H1 (cell line): ENCODE data around the gene HNRNPK. TPM values are rescaled to one million over a fixed set of nuclear protein-coding genes. Genes with fewer than 3 reads are reported as not detected.

ENCODE experiments used
- BACH1 ChIP-seq: IDR thresholded peaks from 2 replicates; pipeline ENCODE4 v1.6.1; 2012; ENCODE audit warnings: low read length, improper control_type of control experiment
- BRCA1 ChIP-seq: IDR thresholded peaks from 2 replicates; pipeline ENCODE4 v1.6.1; 2012; ENCODE audit warnings: low read depth, low read length, improper control_type of control experiment
- CHD2 ChIP-seq: IDR thresholded peaks from 2 replicates; pipeline ENCODE4 v1.6.1; 2012; ENCODE audit warnings: low read length, improper control_type of control experiment
- RAD21 ChIP-seq, 2 experiments: IDR thresholded peaks in 1 of 2; conservative IDR thresholded peaks in 1 of 2; 2 replicates each; pipeline ENCODE4 v1.6.1; 2011; ENCODE audit warnings: low read depth in 2 of 2, low read length in 2 of 2, improper control_type of control experiment in 1 of 2, inconsistent platforms in 1 of 2, mild to moderate bottlenecking in 1 of 2, moderate library complexity in 1 of 2
- RFX5 ChIP-seq: IDR thresholded peaks from 2 replicates; pipeline ENCODE4 v1.6.1; 2011; ENCODE audit warnings: low read depth, low read length, improper control_type of control experiment, borderline replicate concordance
- SUZ12 ChIP-seq: fragments of 200-600 bp; sonication (generic); IDR thresholded peaks from 2 replicates; pipeline ENCODE4 v1.6.1; 2012; ENCODE audit warnings: mild to moderate bottlenecking, inconsistent platforms, low read length, moderate library complexity, mixed read lengths
- microRNA-seq, 2 experiments: library from miRNA; unstranded; fragments of <30 nt; microRNA quantifications; one replicate each; pipeline versions ENCODE4 to v1.2.0, GENCODE V29; 2016 to 2020; ENCODE audit warnings: borderline microRNAs expressed in 2 of 2, borderline number of aligned reads in 2 of 2, borderline replicate concordance in 1 of 2
- polyA plus RNA-seq, 7 experiments: library from polyadenylated mRNA; depleted of rRNA in 3 of 7; stranded (reverse) in 5 of 7; unstranded in 2 of 7; fragments of >200 nt in 5 of 7; fragments of 200-250 nt in 2 of 7; gene quantifications; 1 replicate in 5 of 7; 2 replicates in 1 of 7; 4 replicates in 1 of 7; pipeline versions ENCODE4 v1.2.1 to v1.2.3, GENCODE V29; 2011 to 2013; ENCODE audit warnings: missing spikeins in 2 of 7, mixed read lengths in 2 of 7
- small RNA-seq: library from polyadenylated mRNA; stranded (forward); fragments of <200 nt; extraction: miRNeasy Mini kit (QIAGEN cat#:217004); gene quantifications from one replicate; pipeline ENCODE3, GENCODE V24; 2013; ENCODE audit not compliant: insufficient read depth
- total RNA-seq: library from RNA; stranded (reverse); fragmentation: NEBNext Ultra II Directional; extraction: Animal tissue kit (Norgen Biotek cat#: 25700); gene quantifications from 2 replicates; pipeline ENCODE4 v1.2.1, GENCODE V29; 2021
- TF ChIP-seq, protein P1 (sequence below), 3 experiments: IDR thresholded peaks; 1 replicate in 2 of 3; 2 replicates in 1 of 3; pipeline versions ENCODE4 v1.5.1 to v1.6.1; 2011; ENCODE audit warnings: low read length in 3 of 3, mild to moderate bottlenecking in 3 of 3, inconsistent platforms in 2 of 3, low read depth in 1 of 3, moderate library complexity in 1 of 3; ENCODE audit not compliant: insufficient read depth in 1 of 3; ENCODE audit errors: control extremely low read depth in 1 of 3
- TF ChIP-seq, protein P2 (sequence below): IDR thresholded peaks from 2 replicates; pipeline ENCODE4 v1.6.1; 2011; ENCODE audit warnings: low read length, improper control_type of control experiment

The HNRNPK gene
- total and polyA plus RNA-seq, 2 of the 8 experiments (the other 6 are each of a cell fraction or from before 2014, with no cell fraction given) = 414 to 887 TPM

DNA sequence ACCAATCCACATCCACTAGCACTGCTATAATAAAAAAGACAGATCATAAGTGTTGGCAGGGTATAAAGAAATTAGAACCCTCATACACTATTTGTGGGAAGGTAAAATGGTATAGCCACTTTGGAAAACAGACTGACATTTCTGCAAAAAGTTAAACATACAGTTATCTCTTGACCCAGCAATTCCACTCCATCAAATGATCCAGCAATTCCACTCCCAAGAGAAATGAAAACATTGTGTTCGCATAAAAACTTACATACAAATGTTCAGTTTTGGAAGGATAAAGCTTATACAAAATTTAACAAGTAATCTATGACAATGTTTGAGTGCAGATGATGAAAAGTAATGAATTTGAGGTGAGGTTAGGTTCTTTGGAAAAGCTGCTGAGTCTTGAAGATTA lies 60.9 kb downstream of the HNRNPK start (continued):
- TF ChIP-seq, protein P1, sequence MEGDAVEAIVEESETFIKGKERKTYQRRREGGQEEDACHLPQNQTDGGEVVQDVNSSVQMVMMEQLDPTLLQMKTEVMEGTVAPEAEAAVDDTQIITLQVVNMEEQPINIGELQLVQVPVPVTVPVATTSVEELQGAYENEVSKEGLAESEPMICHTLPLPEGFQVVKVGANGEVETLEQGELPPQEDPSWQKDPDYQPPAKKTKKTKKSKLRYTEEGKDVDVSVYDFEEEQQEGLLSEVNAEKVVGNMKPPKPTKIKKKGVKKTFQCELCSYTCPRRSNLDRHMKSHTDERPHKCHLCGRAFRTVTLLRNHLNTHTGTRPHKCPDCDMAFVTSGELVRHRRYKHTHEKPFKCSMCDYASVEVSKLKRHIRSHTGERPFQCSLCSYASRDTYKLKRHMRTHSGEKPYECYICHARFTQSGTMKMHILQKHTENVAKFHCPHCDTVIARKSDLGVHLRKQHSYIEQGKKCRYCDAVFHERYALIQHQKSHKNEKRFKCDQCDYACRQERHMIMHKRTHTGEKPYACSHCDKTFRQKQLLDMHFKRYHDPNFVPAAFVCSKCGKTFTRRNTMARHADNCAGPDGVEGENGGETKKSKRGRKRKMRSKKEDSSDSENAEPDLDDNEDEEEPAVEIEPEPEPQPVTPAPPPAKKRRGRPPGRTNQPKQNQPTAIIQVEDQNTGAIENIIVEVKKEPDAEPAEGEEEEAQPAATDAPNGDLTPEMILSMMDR (IDR thresholded peaks at IDR 0.05; ENCODE audit: control extremely low read depth in 1 of 3, insufficient read depth in 1 of 3, low read depth in 1 of 3, low read length in 3 of 3) = no peak
- no peak for TF ChIP-seq RFX5
- TF ChIP-seq BACH1 = no peak
- TF ChIP-seq BRCA1 = no peak
- no peak for TF ChIP-seq SUZ12
- no peak for TF ChIP-seq CHD2
- TF ChIP-seq RAD21 (IDR thresholded peaks at IDR 0.05 in 1 of 2, conservative IDR thresholded peaks at IDR 0.05 in 1 of 2; ENCODE audit: low read depth in 2 of 2, low read length in 2 of 2) = no peak
- TF ChIP-seq, protein P2, sequence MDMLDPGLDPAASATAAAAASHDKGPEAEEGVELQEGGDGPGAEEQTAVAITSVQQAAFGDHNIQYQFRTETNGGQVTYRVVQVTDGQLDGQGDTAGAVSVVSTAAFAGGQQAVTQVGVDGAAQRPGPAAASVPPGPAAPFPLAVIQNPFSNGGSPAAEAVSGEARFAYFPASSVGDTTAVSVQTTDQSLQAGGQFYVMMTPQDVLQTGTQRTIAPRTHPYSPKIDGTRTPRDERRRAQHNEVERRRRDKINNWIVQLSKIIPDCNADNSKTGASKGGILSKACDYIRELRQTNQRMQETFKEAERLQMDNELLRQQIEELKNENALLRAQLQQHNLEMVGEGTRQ = no peak

Small RNA genes lying within 50 kb of the gene (microRNA-seq; reads per million reads assigned to microRNA genes)
- gene MIR7-1 = 35.2 to 71.1 reads per million in 2 experiments

Small RNA genes lying within 50 kb of the gene (small RNA-seq; reads per million reads assigned to genes)
- gene RF00019 = not detected

Other genes starting within 250 kb of the HNRNPK start
- 5.3 and 5.7 TPM in 2 replicates for gene GKAP1, start 162.4 kb downstream of the HNRNPK start, total RNA-seq
- 0.69 and 0.97 TPM in 2 replicates for gene GKAP1, start 162.4 kb downstream of the HNRNPK start, polyA plus RNA-seq (2011; rRNA removed)
- gene KIF27, start 58.8 kb downstream of the HNRNPK start, total RNA-seq = 4.6 and 7.0 TPM in 2 replicates
- gene KIF27, start 58.8 kb downstream of the HNRNPK start, polyA plus RNA-seq (2011; rRNA removed) = 0.24 and 0.47 TPM in 2 replicates
- 34.1 and 34.6 TPM in 2 replicates for gene RMI1, start 590 bp upstream of the HNRNPK start, total RNA-seq
- 2.7 and 3.0 TPM in 2 replicates for gene RMI1, start 590 bp upstream of the HNRNPK start, polyA plus RNA-seq (2011; rRNA removed)